HG03139 (cell line): ENCODE data around the gene ACOX2.

Experiments used
- ATAC-seq: cut with Tn5 transposase; IDR thresholded peaks from one replicate; pipeline ENCODE4 v1.9.1; 2021; ENCODE audit not compliant: unreplicated experiment

The ACOX2 gene

GRCh38 chr3:58566398-58567250 lies 29.6 kb upstream of the ACOX2 start:
- no peak for ATAC-seq

GRCh38 chr3:58565621-58566397 lies 28.8 kb upstream of the ACOX2 start:
- ATAC-seq = no peak

DNA sequence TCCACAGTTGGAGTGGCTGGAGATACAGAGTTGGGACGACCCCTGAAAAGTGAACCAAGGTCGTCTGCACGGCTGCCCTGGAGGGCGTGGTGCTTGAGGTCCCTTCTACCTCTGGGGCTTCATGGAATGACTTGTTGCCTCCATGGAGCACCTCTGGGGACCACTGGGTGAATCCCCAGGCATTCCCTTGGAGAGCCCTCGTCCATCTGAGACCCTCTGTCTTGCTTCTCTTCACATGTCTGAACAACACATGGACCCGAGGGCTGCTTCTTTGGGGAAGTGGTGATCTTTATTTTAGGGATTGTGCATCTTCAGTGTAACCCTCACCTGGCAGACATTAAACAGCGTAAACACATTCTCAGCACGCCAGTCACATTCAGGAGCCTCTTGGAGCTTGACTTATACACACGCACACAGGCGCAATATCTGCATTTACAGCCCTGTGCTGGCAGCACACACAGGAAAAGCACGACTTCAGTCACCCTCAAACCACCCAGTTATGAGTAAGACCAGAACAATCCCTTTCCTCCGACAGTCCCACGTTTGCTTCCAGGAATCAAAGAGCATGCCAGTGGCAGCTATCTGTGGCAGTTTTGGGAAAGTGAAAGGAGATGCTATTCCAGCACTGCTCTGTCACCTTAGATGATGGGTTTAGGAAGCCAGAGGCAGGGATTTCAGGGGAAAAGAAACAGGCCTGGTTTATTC lies 27.6 kb upstream of the ACOX2 start:
- no peak for ATAC-seq

- no peak for ATAC-seq
These were observed 27.1 kb upstream of the ACOX2 start for GRCh38 chr3:58564054-58564453.

- no peak for ATAC-seq
These were observed 26.5 kb upstream of the ACOX2 start for GRCh38 chr3:58563386-58564035.

DNA sequence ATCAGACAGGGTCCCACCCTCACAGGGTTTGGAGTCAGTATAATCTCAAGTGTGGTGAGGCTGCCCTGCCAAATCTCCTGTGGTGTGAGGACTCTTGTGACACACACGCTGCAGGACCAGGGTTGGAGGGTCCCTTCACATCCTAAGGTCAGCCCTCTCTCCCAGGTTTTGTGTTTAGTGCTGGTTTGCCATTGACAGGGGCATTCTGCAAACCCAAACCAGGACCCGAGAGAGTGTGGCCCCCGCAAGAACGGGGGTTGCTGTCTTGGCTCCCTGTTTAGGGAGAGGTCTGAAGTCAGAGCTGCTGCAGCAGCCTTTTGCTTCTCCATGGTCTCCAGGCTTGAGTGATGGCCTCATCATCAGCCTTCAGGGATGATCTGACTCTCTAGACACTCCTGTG lies 25.5 kb upstream of the ACOX2 start:
- ATAC-seq = no peak

DNA sequence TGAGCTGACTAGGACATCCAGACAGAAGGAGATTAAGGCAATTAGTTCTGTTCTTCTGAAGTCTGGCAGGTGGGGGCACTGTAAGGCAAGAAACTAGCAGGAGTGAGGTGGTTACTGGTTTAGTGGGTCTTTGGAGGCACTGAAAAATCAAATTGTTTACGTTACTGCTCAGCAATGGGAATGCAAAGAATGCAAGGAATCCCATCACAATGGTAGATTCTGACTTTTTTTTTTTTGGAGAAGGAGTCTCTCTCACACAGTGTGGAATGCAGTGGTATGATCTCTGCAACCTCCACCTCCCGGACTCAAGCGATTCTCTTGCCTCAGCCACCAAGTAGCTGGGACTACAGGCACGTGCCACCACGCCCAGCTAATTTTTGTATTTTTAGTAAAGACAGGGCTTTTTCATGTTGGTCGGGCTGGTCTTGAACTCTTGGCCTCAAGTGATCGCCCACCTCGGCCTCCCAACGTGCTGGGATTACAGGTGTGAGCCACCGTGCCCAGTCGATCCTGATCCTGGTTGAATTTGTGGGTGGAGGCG lies 23.9 kb upstream of the ACOX2 start:
- ATAC-seq = no peak

- no peak for ATAC-seq
These were observed 22.6 kb upstream of the ACOX2 start for GRCh38 chr3:58559586-58559985.

DNA sequence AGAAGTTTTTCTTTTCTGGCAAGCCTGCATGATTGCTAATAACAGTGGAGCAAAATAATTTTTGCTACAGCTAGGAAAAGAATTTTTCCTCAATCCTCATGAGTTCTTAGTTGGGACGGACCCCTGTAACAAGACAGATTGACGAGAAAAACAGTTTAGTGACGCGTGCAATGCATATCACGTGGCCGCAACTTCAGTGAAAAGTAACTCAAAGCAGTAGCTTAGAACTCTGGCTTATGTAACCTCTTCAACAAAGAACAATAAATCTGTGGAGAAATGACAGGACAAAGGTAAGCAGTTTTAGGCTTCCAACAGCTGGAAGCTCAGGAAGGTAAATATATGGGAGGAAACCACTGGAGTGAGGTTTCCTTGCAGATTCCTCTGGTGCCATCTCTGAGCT lies 20.5 kb upstream of the ACOX2 start:
- no peak for ATAC-seq

DNA sequence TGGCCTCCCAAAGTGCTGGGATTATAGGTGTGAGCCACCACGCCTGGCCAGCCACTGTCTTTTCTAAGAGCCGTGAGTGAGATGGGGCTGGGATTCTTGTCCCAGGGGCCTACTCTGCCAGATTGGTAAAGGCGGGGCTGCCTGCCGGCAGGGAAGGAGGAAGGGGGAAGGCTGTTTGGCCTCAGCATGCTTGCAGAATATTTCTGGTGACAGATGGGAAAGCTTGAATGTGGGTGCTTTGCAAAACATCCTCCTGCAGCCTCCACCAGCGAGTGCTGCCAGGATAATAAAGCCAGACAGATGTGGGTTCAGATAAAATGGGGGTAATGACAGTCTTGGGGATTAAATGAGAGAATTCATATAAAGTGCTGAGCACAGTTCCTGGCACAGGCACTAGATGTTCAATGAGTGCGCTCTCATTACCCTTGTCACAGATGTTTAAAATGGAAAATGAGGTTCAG lies 19.8 kb upstream of the ACOX2 start:
- no peak for ATAC-seq

GRCh38 chr3:58556001-58556400 lies 19.0 kb upstream of the ACOX2 start:
- ATAC-seq = no peak

- ATAC-seq = no peak
These were observed 18.2 kb upstream of the ACOX2 start for GRCh38 chr3:58555203-58555602.

GRCh38 chr3:58553003-58553402 lies 16.0 kb upstream of the ACOX2 start:
- ATAC-seq = no peak

DNA sequence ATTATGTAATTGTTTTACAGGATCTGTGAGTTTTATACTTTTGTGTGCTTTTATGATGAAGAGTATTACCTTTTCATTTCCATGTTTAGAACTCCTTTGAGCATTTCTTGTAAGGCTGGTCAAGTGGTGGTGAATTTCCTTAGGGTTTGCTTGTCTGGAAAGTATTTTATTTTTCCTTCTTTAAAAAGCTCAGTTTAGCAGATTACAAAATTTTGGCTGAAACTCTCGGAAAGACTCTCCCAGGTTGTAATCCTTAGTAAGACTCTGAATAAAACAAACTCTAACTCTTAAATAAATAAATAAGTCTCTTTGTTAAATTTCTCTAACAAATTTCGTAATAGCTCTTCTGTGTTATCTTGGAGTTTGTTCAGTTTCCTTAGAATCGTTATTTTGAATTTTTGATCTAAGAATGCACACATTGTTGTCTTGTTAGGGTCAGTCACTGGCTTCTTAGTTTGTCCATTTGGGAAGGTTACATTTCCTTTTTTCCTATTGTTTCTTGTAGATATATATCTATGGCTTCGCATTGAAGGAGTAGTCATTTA lies 14.7 kb upstream of the ACOX2 start:
- no peak for ATAC-seq

- ATAC-seq = no peak
These were observed 7.6 kb upstream of the ACOX2 start for GRCh38 chr3:58544541-58544940.

- no peak for ATAC-seq
These were observed 3.3 kb upstream of the ACOX2 start for GRCh38 chr3:58540176-58540858.

GRCh38 chr3:58539626-58540025 lies 2.6 kb upstream of the ACOX2 start:
- no peak for ATAC-seq

DNA sequence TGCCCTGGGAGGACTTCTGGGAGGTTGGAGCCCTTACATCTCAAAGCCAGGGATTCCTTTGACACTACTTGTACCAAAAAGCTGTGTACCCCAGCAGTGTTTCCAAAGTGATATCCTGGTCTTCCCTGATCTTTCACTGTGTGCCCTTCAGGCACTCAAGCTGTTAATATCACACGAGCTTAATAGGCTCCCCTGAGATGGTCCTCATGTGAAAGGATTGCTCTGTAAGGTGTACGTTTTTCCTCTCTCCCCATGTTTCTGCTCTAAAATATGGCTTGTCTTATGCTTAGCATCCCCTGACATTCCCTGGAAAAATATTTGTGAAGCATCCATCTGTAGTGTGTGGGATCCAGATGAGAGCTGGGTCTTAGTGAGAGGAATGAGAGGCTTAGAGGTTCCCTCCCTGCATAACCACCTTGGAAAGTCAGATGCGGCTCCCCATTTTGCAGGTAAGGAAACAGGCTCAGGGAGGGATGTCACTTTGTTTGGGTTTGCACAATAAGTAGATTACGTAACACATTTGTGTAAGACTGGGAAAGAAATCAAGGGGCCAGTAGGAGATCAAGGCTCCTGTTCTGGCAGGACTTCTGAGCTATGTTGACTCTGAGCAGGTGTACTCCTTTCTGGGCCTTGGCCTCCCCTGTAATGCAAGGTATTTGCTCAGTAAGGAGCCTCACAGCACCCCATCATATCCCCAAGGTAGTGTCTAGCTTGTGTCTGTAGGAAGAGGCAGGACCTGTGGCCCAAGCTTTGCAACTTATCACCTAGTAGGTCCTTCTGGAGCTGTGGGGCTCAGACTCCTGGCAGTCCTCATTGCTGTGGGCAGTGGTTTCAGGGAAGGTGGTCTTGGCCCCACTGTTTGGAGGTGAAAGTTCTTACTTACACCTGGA lies 667 bp upstream of the ACOX2 start:
- ATAC-seq = no peak
